Measurements from ENCODE around the gene ARHGEF12.

DNA sequence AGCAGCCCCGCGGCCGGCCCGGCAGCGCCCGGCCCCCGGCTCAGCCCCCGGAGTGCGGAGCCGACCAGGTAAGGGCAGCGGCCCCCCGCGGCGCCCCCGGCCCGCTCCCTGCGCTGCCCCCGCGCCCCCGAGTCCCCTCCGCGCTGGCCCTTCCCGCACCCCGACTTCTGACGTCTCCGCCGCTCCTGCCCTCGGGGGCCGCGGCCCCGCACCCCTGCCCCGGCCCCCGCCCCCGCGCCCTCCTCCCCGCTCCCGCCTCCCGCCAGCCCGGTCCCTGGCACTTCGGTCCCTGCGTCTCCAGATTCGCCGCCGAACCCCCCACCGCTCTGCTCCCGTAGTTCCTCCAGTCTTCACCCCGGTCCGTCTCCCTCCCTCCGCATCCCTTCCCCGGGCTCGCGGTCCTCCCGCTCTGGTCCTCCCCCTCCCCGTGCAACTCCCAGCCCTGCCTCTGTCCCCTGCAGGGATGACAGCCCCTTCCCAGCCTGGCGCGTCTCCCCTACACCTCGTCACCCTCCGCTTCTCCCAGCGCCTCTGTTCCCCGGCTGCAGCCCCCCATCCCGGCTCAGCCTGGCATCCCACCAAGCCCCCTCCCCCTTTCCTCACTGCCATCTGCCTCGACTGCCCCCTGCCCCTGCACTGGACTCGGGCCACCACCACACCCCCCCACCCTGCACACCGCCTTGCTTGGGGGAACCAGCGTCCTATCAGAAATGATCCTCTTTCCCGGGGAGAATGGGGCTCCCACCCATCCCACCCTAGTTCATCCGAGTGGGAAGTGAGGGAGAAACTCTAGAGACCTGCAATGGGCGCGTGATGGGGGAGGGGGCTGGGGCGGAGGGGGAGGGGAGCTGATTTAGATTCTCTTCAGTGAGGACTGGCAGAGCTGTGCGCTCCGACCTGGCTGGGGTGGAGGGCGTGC, 175.9 kb downstream of the ARHGEF12 start:
- TF ChIP-seq, protein P1, sequence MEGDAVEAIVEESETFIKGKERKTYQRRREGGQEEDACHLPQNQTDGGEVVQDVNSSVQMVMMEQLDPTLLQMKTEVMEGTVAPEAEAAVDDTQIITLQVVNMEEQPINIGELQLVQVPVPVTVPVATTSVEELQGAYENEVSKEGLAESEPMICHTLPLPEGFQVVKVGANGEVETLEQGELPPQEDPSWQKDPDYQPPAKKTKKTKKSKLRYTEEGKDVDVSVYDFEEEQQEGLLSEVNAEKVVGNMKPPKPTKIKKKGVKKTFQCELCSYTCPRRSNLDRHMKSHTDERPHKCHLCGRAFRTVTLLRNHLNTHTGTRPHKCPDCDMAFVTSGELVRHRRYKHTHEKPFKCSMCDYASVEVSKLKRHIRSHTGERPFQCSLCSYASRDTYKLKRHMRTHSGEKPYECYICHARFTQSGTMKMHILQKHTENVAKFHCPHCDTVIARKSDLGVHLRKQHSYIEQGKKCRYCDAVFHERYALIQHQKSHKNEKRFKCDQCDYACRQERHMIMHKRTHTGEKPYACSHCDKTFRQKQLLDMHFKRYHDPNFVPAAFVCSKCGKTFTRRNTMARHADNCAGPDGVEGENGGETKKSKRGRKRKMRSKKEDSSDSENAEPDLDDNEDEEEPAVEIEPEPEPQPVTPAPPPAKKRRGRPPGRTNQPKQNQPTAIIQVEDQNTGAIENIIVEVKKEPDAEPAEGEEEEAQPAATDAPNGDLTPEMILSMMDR (IDR thresholded peaks at IDR 0.05): no peak
- no peak for TF ChIP-seq POLR2A (IDR thresholded peaks at IDR 0.05)
- no peak for TF ChIP-seq EP300 (IDR thresholded peaks at IDR 0.05)
